H1 (cell line): ENCODE data around the gene LMNA. TPM values are rescaled to one million over a fixed set of nuclear protein-coding genes. Genes with fewer than 3 reads are reported as not detected.
A peak's percentile ranks its signal among the peaks of the same experiment; 100 is the strongest.

Experiments
- CTCF ChIA-PET: fragments of 300-600 bp; sonication (Branson Sonifier 250); formaldehyde crosslinking; loops from one replicate; lab custom pipeline; 2021; ENCODE audit not compliant: partially characterized antibody; lab: Charles Lee
- POLR2A ChIA-PET: fragments of 300-600 bp; sonication (Branson Sonifier 250); formaldehyde crosslinking; loops from one replicate; lab custom pipeline; 2021; ENCODE audit warnings: inconsistent platforms; ENCODE audit not compliant: partially characterized antibody; lab: Charles Lee
- DNase-seq, 2 experiments: peaks; one replicate each; pipeline versions ENCODE4 v3.0.0 to v3.0.0-alpha.2; 2010 to 2022; ENCODE audit warnings: low spot score in 2 of 2, low read depth in 1 of 2, mixed read lengths in 1 of 2
- FAIRE-seq: peaks from 2 replicates; lab custom pipeline; 2011; peaks lifted over from hg19 to GRCh38; lab: Jason Lieb, UNC
- H2AFZ ChIP-seq: 2 replicates; pipeline ENCODE4 v1.8.1; 2012; ENCODE audit warnings: low read length, inconsistent platforms
- H2AK5ac ChIP-seq: 2 replicates; pipeline ENCODE4 v1.6.1; 2013; ENCODE audit warnings: low read depth, low read length
- H2BK120ac ChIP-seq: replicated peaks from 2 replicates; pipeline ENCODE3; 2013; ENCODE audit warnings: low read depth, low read length, inconsistent platforms
- H2BK12ac ChIP-seq: 2 replicates; pipeline ENCODE4 v1.6.1; 2013; ENCODE audit warnings: low read depth, low read length
- H2BK15ac ChIP-seq: 2 replicates; pipeline ENCODE4 v1.6.1; 2013; ENCODE audit warnings: low read length
- H2BK20ac ChIP-seq: 2 replicates; pipeline ENCODE4 v1.6.1; 2013; ENCODE audit warnings: low read length
- H2BK5ac ChIP-seq: 2 replicates; pipeline ENCODE4 v1.6.1; 2013; ENCODE audit warnings: low read depth, low read length
- H3K14ac ChIP-seq: 2 replicates; pipeline ENCODE4 v1.6.1; 2013; ENCODE audit warnings: inconsistent platforms; ENCODE audit not compliant: insufficient read length
- H3K18ac ChIP-seq: 2 replicates; pipeline ENCODE4 v1.6.1; 2013; ENCODE audit warnings: low read length; ENCODE audit errors: extremely low read depth
- H3K23ac ChIP-seq: 2 replicates; pipeline ENCODE4 v1.6.1; 2013; ENCODE audit warnings: inconsistent platforms; ENCODE audit not compliant: insufficient read length
- H3K23me2 ChIP-seq: 2 replicates; pipeline ENCODE4 v1.6.1; 2013; ENCODE audit warnings: low read depth, low read length
- H3K27ac ChIP-seq: 2 replicates; pipeline ENCODE4 v1.6.1; 2011; ENCODE audit warnings: low read depth, low read length, inconsistent platforms
- H3K27me3 ChIP-seq, 4 experiments: replicated peaks in 1 of 4; 1 replicate in 1 of 4; 2 replicates in 3 of 4; pipeline versions ENCODE4 v1.6.1 to v1.8.1; 2011 to 2013; ENCODE audit warnings: low read length in 3 of 4, mild to moderate bottlenecking in 3 of 4, inconsistent platforms in 2 of 4, mixed read lengths in 2 of 4, moderate library complexity in 1 of 4; ENCODE audit not compliant: control insufficient read depth in 3 of 4, insufficient read depth in 3 of 4; ENCODE audit errors: extremely low read depth in 1 of 4
- H3K36me3 ChIP-seq, 4 experiments: 2 replicates each; pipeline versions ENCODE4 v1.6.1 to v1.8.1; 2011 to 2013; ENCODE audit warnings: mild to moderate bottlenecking in 4 of 4, low read length in 3 of 4, moderate library complexity in 2 of 4, control low read depth in 1 of 4, inconsistent platforms in 1 of 4; ENCODE audit not compliant: insufficient read depth in 4 of 4, control insufficient read depth in 2 of 4
- H3K4ac ChIP-seq: replicated peaks from 2 replicates; pipeline ENCODE3; 2013; ENCODE audit warnings: low read length, low read depth, mixed read lengths, inconsistent platforms; ENCODE audit not compliant: insufficient read length
- H3K4me1 ChIP-seq, 4 experiments: replicated peaks in 1 of 4; 1 replicate in 1 of 4; 2 replicates in 3 of 4; pipeline versions ENCODE4 v1.6.1 to v1.8.1; 2011 to 2013; ENCODE audit warnings: low read length in 3 of 4, inconsistent platforms in 2 of 4, mixed read lengths in 1 of 4; ENCODE audit not compliant: insufficient read depth in 4 of 4, control insufficient read depth in 3 of 4
- H3K4me2 ChIP-seq, 2 experiments: 2 replicates each; pipeline versions ENCODE4 v1.6.1 to v1.8.1; 2011 to 2013; ENCODE audit warnings: low read depth in 2 of 2, low read length in 2 of 2, control low read depth in 1 of 2, inconsistent platforms in 1 of 2, mild to moderate bottlenecking in 1 of 2; ENCODE audit not compliant: insufficient read depth in 1 of 2
- H3K4me3 ChIP-seq, 4 experiments: fragments of 200-600, 300-600 bp in 1 of 4; sonication (generic), shearing (Covaris generic), sonication (Bioruptor Twin) in 1 of 4; 2 replicates each; pipeline versions ENCODE4 v1.5.1 to v1.8.1; 2011 to 2016; ENCODE audit warnings: low read length in 4 of 4, low read depth in 3 of 4, control low read depth in 2 of 4, inconsistent platforms in 2 of 4, mild to moderate bottlenecking in 2 of 4, mixed read lengths in 1 of 4, moderate library complexity in 1 of 4; ENCODE audit not compliant: insufficient read depth in 2 of 4; ENCODE audit errors: extremely low read depth in 1 of 4
- H3K56ac ChIP-seq: replicated peaks from 2 replicates; pipeline ENCODE3; 2013; ENCODE audit warnings: low read depth, mild to moderate bottlenecking, mixed read lengths, low read length, inconsistent platforms; ENCODE audit not compliant: insufficient read length
- H3K79me1 ChIP-seq: 2 replicates; pipeline ENCODE4 v1.6.1; 2013; ENCODE audit warnings: low read depth, low read length, control low read depth
- H3K79me2 ChIP-seq, 2 experiments: 2 replicates each; pipeline versions ENCODE4 v1.6.1 to v1.8.1; 2012 to 2013; ENCODE audit warnings: low read length in 2 of 2, mild to moderate bottlenecking in 2 of 2, inconsistent platforms in 1 of 2; ENCODE audit not compliant: insufficient read depth in 2 of 2, control insufficient read depth in 1 of 2
- H3K9ac ChIP-seq, 4 experiments: replicated peaks in 1 of 4; 1 replicate in 1 of 4; 2 replicates in 3 of 4; pipeline versions ENCODE4 v1.6.1 to v1.8.1; 2011 to 2013; ENCODE audit warnings: low read depth in 3 of 4, low read length in 3 of 4, control low read depth in 2 of 4, mild to moderate bottlenecking in 2 of 4, moderate library complexity in 2 of 4, inconsistent platforms in 1 of 4; ENCODE audit errors: extremely low read depth in 1 of 4
- H3K9me3 ChIP-seq, 2 experiments: 2 replicates each; pipeline versions ENCODE4 v1.6.1 to v1.8.1; 2012 to 2013; ENCODE audit warnings: mild to moderate bottlenecking in 2 of 2, moderate library complexity in 2 of 2, control low read depth in 1 of 2, inconsistent platforms in 1 of 2, low read depth in 1 of 2, low read length in 1 of 2, mixed read lengths in 1 of 2; ENCODE audit not compliant: insufficient read depth in 2 of 2
- H4K20me1 ChIP-seq, 2 experiments: replicated peaks in 1 of 2; 2 replicates each; pipeline versions ENCODE3 to v1.8.1; 2011 to 2013; ENCODE audit warnings: inconsistent platforms in 2 of 2, low read length in 2 of 2, mild to moderate bottlenecking in 1 of 2; ENCODE audit not compliant: insufficient read depth in 2 of 2, control insufficient read depth in 1 of 2
- H4K5ac ChIP-seq: 2 replicates; pipeline ENCODE4 v1.6.1; 2013; ENCODE audit warnings: low read length, low read depth, mixed read lengths, inconsistent platforms; ENCODE audit not compliant: insufficient read length
- H4K8ac ChIP-seq: 2 replicates; pipeline ENCODE4 v1.8.0; 2013; ENCODE audit warnings: mild to moderate bottlenecking, moderate library complexity, low read length, inconsistent platforms; ENCODE audit not compliant: insufficient read depth; ENCODE audit errors: extremely low read depth
- H4K91ac ChIP-seq: replicated peaks from 2 replicates; pipeline ENCODE3; 2013; ENCODE audit warnings: low read length, mixed read lengths, inconsistent platforms; ENCODE audit not compliant: insufficient read length
- ASH2L ChIP-seq: fragments of 200-600, 300-600 bp; sonication (generic); IDR thresholded peaks from one replicate; pipeline ENCODE4 v1.7.1; 2017; ENCODE audit warnings: low read length
- CEBPB ChIP-seq: IDR thresholded peaks from 2 replicates; pipeline ENCODE4 v1.6.1; 2012; ENCODE audit warnings: low read depth, low read length
- JUND ChIP-seq: IDR thresholded peaks from 2 replicates; pipeline ENCODE4 v1.6.1; 2011; ENCODE audit warnings: mild to moderate bottlenecking, improper control_type of control experiment, low read length
- MAX ChIP-seq: IDR thresholded peaks from 2 replicates; pipeline ENCODE4 v1.6.1; 2012; ENCODE audit warnings: inconsistent platforms
- NRF1 ChIP-seq: IDR thresholded peaks from 2 replicates; pipeline ENCODE4 v1.6.1; 2011; ENCODE audit warnings: mild to moderate bottlenecking, low read depth, low read length, improper control_type of control experiment
- RXRA ChIP-seq: IDR thresholded peaks from 2 replicates; pipeline ENCODE4 v1.6.1; 2011; ENCODE audit warnings: low read depth, mild to moderate bottlenecking, low read length, moderate library complexity; ENCODE audit not compliant: insufficient read depth
- SAP30 ChIP-seq: fragments of 300-600 bp; sonication (generic); IDR thresholded peaks from 2 replicates; pipeline ENCODE4 v1.7.1; 2012; ENCODE audit warnings: low read length, moderate library complexity, mild to moderate bottlenecking, inconsistent platforms; ENCODE audit not compliant: insufficient read depth, insufficient replicate concordance
- SIRT6 ChIP-seq: IDR thresholded peaks from one replicate; pipeline ENCODE4 v1.7.1; 2012; ENCODE audit warnings: low read length, inconsistent platforms
- TAF1 ChIP-seq: IDR thresholded peaks from 2 replicates; pipeline ENCODE4 v1.6.1; 2011; ENCODE audit warnings: mild to moderate bottlenecking, low read depth, low read length
- TAF7 ChIP-seq: optimal IDR thresholded peaks from 2 replicates; pipeline ENCODE3; 2011; ENCODE audit warnings: low read depth, mild to moderate bottlenecking, inconsistent platforms, low read length, moderate library complexity, borderline replicate concordance
- WGBS, 2 experiments: shearing (Covaris generic) in 1 of 2; methylation state at CpG; one replicate each; pipeline versions ENCODE4 v1.1.6 to v1.1.7; 2013 to 2015; ENCODE audit warnings: low lambda C conversion rate in 2 of 2, mixed read lengths in 2 of 2, inconsistent platforms in 1 of 2, low coverage in 1 of 2, missing lambda C conversion rate in 1 of 2; ENCODE audit not compliant: insufficient replicate concordance in 2 of 2, insufficient coverage in 1 of 2, insufficient read length in 1 of 2; ENCODE audit errors: extremely low coverage in 1 of 2, missing lambda C conversion rate in 1 of 2; 5-methylcytosine and 5-hydroxymethylcytosine counted together
- polyA plus RNA-seq, 7 experiments: library from polyadenylated mRNA; depleted of rRNA in 3 of 7; stranded (reverse) in 5 of 7; unstranded in 2 of 7; fragments of >200 nt in 5 of 7; fragments of 200-250 nt in 2 of 7; gene quantifications; 1 replicate in 5 of 7; 2 replicates in 1 of 7; 4 replicates in 1 of 7; pipeline versions ENCODE4 v1.2.1 to v1.2.3, GENCODE V29; 2011 to 2013; ENCODE audit warnings: missing spikeins in 2 of 7, mixed read lengths in 2 of 7
- total RNA-seq: library from RNA; stranded (reverse); fragmentation: NEBNext Ultra II Directional; extraction: Animal tissue kit (Norgen Biotek cat#: 25700); gene quantifications from 2 replicates; pipeline ENCODE4 v1.2.1, GENCODE V29; 2021

Gene LMNA
- total and polyA plus RNA-seq, 2 of the 8 experiments (the other 6 are each of a cell fraction or from before 2014, with no cell fraction given) = 25.8 to 46.8 TPM

GRCh38 chr1:156069490-156070455, 44.7 kb upstream of the LMNA start:
- H2BK120ac ChIP-seq = no peak overlapping the region
- FAIRE-seq (no peak), DNase-seq (no peak)
- H3K79me2 ChIP-seq = peaks cover 0 to 5% of the 10 kb centered on the region in 2 experiments; a peak in 1 of 4 replicates
- no peak overlapping the region for H2BK20ac ChIP-seq
- no peak overlapping the region for H3K4me2 ChIP-seq
- H3K36me3 ChIP-seq = peaks cover 0 to 8% (median 2%) of the 10 kb centered on the region in 4 experiments; a peak in 3 of 8 replicates
- H3K9me3 ChIP-seq = no peaks in the 10 kb centered on the region
- H2BK15ac ChIP-seq = no peak overlapping the region
- ChIA-PET CTCF (interaction anchor here (0.5 to 10.0 kb wide), 10 partner anchors 9 to 131 kb away, joined by 3 to 139 read pairs (median 4); partner anchors contain the start of genes ARHGEF2, LAMTOR2, RAB25 and UBQLN4), POLR2A (interaction anchor here (1.2 to 9.7 kb wide), 5 partner anchors 9 to 73 kb away, joined by 3 to 88 read pairs (median 8); partner anchors contain the start of genes MEX3A, RAB25 and UBQLN4)
- H3K18ac ChIP-seq = no peak overlapping the region; the same call in 1 of the 2 replicates
- no peaks in the 10 kb centered on the region for H3K79me1 ChIP-seq
- no peak overlapping the region for H2AK5ac ChIP-seq
- no peak overlapping the region for H4K8ac ChIP-seq
- no peak overlapping the region for H2AFZ ChIP-seq
- H4K20me1 ChIP-seq = peaks cover 5 to 9% of the 10 kb centered on the region in 2 experiments
- H3K23me2 ChIP-seq = no peaks in the 10 kb centered on the region
- no peak overlapping the region for H3K4me3 ChIP-seq
- H3K27ac ChIP-seq = no peak overlapping the region
- H4K5ac ChIP-seq = no peak overlapping the region
- no peaks in the 10 kb centered on the region for H3K27me3 ChIP-seq
- 0 out of 7 replicates have a peak overlapping the region, but pooled peaks of 1 of the 4 experiments have one; percentile 5 for H3K9ac ChIP-seq
- no peak overlapping the region for H3K14ac ChIP-seq
- 92% methylated on average over 3 of the region's 3 CpGs; no CpG with 5 or more reads in 1 of the 2 experiments for WGBS, 2 experiments
- H3K56ac ChIP-seq = no peak overlapping the region
- peaks cover 10 to 25% (median 18%) of the 10 kb centered on the region in 4 experiments; a peak in 6 of 7 replicates for H3K4me1 ChIP-seq
- no peak overlapping the region for H2BK5ac ChIP-seq
- H3K4ac ChIP-seq = no peak overlapping the region
- no peak overlapping the region for H3K23ac ChIP-seq
- no peak overlapping the region for H2BK12ac ChIP-seq
- H4K91ac ChIP-seq = peak overlapping the region; percentile 18
- TF ChIP-seq TAF7 (no peak), TAF1 (no peak), NRF1 (no peak), CEBPB (no peak), SIRT6 (no peak), RXRA (no peak), ASH2L (no peak), JUND (no peak), MAX (no peak), SAP30 (no peak)
